HG03060 (cell line): Measurements from ENCODE around the gene AXIN2.

Source experiments
- ATAC-seq: cut with Tn5 transposase; IDR thresholded peaks from one replicate; pipeline ENCODE4 v1.9.1; 2021; ENCODE audit warnings: low read depth, moderate number of reproducible peaks; ENCODE audit not compliant: unreplicated experiment

AXIN2 gene

GRCh38 chr17:65556014-65556909 is 5.2 kb downstream of the AXIN2 start:
- no peak for ATAC-seq

GRCh38 chr17:65554553-65555223 is 6.8 kb downstream of the AXIN2 start:
- ATAC-seq: no peak

GRCh38 chr17:65553646-65554552 is 7.5 kb downstream of the AXIN2 start:
- ATAC-seq: no peak

- ATAC-seq: no peak
These were observed 8.3 kb downstream of the AXIN2 start for GRCh38 chr17:65553009-65553645.

- no peak for ATAC-seq
These were observed 9.2 kb downstream of the AXIN2 start for GRCh38 chr17:65552214-65552613.

- no peak for ATAC-seq
These were observed 10.0 kb downstream of the AXIN2 start for GRCh38 chr17:65551267-65552040.

- ATAC-seq: no peak
These were observed 10.7 kb downstream of the AXIN2 start for GRCh38 chr17:65550758-65551157.

GRCh38 chr17:65550075-65550662 is 11.3 kb downstream of the AXIN2 start:
- ATAC-seq: no peak

- no peak for ATAC-seq
These were observed 13.0 kb downstream of the AXIN2 start for GRCh38 chr17:65548269-65548969.

- no peak for ATAC-seq
These were observed 14.2 kb downstream of the AXIN2 start for GRCh38 chr17:65547253-65547670.

GRCh38 chr17:65546579-65546978 is 14.9 kb downstream of the AXIN2 start:
- ATAC-seq: no peak

- ATAC-seq: no peak
These were observed 15.5 kb downstream of the AXIN2 start for GRCh38 chr17:65545705-65546523.

GRCh38 chr17:65544672-65545071 is 16.8 kb downstream of the AXIN2 start:
- no peak for ATAC-seq

GRCh38 chr17:65542610-65543009 is 18.8 kb downstream of the AXIN2 start:
- ATAC-seq: no peak

- no peak for ATAC-seq
These were observed 19.4 kb downstream of the AXIN2 start for GRCh38 chr17:65542067-65542466.

GRCh38 chr17:65541453-65541852 is 20.0 kb downstream of the AXIN2 start:
- ATAC-seq: no peak

- no peak for ATAC-seq
These were observed 21.7 kb downstream of the AXIN2 start for GRCh38 chr17:65539630-65540266.
